LNCaP clone FGC (cell line): ENCODE measurements around the gene ARSG.

Source experiments
- DNase-seq: peaks from one replicate; pipeline ENCODE4 v3.0.0-alpha.2; 2011; ENCODE audit warnings: low read depth
- H3K4me3 ChIP-seq: 2 replicates; pipeline ENCODE4 v1.5.1; 2011; ENCODE audit warnings: mild to moderate bottlenecking, low read depth, low read length, control low read depth
- TF ChIP-seq, protein P1 (sequence below): IDR thresholded peaks from 2 replicates; pipeline ENCODE4 v1.5.1; 2012; ENCODE audit warnings: mild to moderate bottlenecking; ENCODE audit not compliant: control insufficient read depth, insufficient read depth; ENCODE audit errors: extremely low read depth

Gene ARSG

DNA sequence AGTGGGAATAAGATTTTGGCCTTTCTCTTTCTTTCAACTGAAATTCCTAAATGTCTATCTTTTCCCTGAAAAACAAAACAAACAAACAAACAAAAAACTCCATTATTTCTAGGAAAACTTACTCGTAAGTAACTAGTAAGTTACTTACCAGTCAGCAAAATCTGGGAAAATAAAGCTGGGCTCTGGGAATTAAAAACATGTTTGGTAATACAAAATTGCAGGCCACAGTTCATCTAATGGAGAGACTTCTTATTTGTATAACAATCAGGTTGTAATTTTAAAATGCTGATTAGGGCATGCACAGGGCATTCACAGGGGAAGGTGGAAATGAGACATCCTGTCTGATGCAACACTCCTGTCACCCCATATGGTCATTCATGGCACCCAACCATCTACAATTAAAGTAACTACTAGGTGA, 169.8 kb downstream of the ARSG start:
- DNase-seq = no peak
- no peak overlapping the region for H3K4me3 ChIP-seq
- TF ChIP-seq, protein P1, sequence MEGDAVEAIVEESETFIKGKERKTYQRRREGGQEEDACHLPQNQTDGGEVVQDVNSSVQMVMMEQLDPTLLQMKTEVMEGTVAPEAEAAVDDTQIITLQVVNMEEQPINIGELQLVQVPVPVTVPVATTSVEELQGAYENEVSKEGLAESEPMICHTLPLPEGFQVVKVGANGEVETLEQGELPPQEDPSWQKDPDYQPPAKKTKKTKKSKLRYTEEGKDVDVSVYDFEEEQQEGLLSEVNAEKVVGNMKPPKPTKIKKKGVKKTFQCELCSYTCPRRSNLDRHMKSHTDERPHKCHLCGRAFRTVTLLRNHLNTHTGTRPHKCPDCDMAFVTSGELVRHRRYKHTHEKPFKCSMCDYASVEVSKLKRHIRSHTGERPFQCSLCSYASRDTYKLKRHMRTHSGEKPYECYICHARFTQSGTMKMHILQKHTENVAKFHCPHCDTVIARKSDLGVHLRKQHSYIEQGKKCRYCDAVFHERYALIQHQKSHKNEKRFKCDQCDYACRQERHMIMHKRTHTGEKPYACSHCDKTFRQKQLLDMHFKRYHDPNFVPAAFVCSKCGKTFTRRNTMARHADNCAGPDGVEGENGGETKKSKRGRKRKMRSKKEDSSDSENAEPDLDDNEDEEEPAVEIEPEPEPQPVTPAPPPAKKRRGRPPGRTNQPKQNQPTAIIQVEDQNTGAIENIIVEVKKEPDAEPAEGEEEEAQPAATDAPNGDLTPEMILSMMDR = no peak

DNA sequence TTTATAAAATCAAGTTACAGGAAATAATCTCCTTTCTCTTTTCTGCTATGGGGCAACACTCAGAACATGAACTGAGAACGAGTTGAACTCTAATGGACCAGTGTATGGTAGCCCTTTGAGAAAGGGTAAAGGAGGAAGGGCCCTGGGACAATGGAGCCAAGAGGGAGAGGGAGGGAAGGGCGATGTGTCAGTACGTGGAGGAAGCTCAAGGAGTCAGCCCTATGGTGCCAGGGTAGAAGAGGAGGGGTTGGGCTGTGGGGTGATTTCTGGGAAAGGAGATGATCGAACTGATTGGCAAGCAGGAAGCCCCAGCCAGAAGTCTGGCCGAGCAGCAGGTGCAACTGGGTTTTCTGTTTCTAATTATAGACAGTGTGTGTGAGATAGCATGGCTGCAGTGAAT, 170.3 kb downstream of the ARSG start:
- TF ChIP-seq, protein P1 = no peak
- H3K4me3 ChIP-seq = no peak overlapping the region
- DNase-seq = no peak

DNA sequence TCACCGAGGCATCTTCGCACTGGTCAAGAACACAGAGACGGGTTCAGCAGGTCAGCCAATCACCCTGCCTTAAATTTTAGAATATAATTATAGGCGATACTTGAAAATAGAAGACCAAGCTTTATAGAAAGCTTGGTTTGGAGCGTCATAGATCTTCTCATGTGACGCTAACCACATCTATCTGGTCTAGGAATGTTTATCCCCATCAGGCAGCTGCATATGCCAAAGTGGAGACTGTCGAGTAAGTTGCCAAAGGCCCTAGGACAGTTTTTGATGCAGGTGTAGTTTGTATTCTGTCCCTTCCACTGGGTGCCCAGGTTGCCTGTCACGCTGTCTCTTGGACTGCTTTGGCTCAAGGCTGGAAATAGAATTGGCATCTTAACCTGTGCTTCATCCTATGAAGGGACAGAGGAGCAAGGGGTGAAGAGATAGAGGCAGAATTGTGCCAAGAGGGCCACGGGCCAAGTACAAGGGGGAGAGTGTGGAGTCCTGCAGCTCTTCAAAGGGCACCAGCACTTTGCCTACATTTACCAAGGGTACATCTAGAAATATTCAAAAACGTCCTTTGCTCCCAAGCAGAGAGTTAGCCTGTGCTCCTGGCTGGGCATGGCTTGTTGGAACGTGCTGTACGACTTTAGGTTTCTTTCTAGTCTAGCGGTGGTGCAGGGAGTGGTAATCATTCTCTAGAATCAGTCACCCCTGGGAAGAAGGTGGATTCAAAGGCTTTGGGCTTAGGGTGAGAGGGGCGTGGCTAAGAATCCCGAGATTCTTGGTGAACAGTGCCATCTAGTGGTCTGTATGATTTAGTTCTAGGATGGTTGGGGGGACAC, 171.3 kb downstream of the ARSG start:
- peak; percentile 56 for DNase-seq
- no peak overlapping the region for H3K4me3 ChIP-seq
- TF ChIP-seq, protein P1 = peak; percentile 74

DNA sequence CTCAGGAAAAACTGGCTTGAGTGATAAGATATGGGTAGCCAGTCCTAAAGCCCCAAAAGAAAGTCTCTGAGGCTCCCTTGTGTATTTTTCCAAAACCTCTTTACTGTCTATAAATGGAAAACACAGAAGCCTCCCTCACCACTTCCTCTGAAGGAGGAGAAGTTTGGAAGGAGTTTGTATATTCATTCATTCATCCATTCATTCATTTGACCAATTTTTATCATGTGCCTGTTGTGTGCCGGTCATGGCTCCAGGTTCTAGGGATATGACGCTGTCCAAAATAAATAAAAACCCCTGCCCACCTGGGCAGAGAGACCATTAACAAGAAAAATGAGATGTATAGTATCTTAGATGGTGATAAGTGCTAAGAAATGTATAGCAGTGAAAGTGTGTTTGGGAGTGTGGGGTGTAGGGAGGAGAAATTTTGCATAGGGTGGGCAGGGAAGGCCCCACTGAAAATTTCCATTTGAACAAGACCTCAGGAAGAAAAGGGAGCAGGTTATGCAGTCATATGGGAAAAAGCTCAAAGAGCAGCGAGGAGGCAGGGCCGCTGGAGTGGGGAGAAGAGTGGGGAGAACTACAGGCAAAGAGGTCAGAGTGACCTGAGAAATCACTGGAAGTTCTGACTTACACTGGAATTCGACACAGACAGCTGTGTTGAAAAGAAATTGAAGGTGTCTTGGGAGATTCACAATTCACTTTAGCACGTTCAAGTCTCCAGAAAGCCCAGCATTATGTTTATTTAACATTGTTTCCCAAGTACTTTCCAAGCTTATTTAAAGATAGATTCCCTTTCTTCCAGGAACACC, 172.1 kb downstream of the ARSG start:
- no peak overlapping the region for H3K4me3 ChIP-seq
- no peak for DNase-seq
- TF ChIP-seq, protein P1 = no peak

DNA sequence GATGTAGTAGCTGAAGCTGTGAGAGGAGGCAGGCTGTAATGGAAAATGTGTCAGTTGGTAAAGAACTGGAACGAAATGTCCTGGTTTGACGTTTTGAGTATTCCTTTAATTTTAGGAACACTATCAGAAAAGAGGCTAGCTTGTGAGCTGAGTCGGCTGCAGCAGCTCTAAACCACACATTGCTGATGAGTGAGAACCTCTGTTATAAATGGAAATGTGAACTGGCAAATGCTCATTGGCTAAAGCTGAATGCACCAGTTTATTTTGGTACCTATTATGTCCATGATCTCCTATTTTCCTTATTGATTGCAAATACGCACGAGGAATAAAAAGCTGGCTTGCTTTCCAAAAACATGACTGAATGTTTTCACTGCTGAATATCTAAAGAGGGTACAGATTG, 177.0 kb downstream of the ARSG start:
- TF ChIP-seq, protein P1 = no peak
- no peak for DNase-seq
- no peak overlapping the region for H3K4me3 ChIP-seq

DNA sequence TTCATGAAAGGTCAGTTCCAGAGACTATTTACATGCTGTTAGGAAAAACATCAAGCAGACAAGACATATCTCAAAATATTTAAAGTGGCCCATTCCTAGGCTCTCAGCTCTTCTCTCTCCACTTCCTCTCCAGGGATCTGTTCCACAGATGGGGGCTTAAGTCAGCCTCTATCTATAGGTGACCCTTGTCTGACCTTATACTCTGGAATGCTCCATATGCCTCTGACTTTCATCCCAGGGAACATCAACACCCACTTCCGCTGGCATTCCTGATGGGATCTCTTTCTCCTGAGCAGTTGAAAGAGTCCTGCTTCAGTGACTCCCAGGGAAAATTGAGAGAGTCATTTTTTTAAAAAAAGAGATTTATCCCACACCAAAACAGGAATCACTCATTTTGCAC, 177.5 kb downstream of the ARSG start:
- TF ChIP-seq, protein P1 = no peak
- no peak overlapping the region for H3K4me3 ChIP-seq
- no peak for DNase-seq
